ENCODE results near the gene ZNF516.

DNA sequence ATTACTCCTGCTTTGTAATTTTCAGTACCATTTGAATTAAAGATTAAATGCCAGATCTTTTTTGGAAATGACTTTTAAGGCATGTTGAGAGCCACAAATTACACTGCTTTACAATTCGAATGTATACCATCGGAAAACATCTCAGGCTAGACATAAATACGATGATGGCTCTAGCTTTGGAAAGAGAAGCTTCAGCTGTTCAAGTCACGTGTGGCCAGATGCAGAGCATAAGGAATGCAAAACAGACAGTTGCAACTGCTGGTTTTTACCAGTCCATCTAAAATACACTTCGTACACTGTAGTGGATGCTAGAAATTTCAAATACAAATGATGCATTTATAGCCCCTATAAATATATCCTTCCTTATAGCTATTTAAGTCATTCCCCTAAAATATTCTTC, 8.0 kb downstream of the ZNF516 start:
- TF ChIP-seq EZH2 (IDR thresholded peaks at IDR 0.05; ENCODE audit: insufficient read depth, poor library complexity, severe bottlenecking) (no peak), EZH2phosphoT487 (IDR thresholded peaks at IDR 0.05; ENCODE audit: insufficient read depth, low read depth) (no peak)

All from GM23248 (cell line).